HG03095 (cell line): ENCODE data around the gene ZNRF1.
A peak's percentile ranks its signal among the peaks of the same experiment; 100 is the strongest.
"Not testable (repeated sequence)": the region's sequence is repeated elsewhere in the genome, so short reads cannot be mapped to it uniquely, and the experiment has no call there.

Experiments used
- ATAC-seq: cut with Tn5 transposase; IDR thresholded peaks from one replicate; pipeline ENCODE4 v1.9.1; 2021; ENCODE audit warnings: moderate library complexity; ENCODE audit not compliant: unreplicated experiment

ZNRF1 gene

DNA sequence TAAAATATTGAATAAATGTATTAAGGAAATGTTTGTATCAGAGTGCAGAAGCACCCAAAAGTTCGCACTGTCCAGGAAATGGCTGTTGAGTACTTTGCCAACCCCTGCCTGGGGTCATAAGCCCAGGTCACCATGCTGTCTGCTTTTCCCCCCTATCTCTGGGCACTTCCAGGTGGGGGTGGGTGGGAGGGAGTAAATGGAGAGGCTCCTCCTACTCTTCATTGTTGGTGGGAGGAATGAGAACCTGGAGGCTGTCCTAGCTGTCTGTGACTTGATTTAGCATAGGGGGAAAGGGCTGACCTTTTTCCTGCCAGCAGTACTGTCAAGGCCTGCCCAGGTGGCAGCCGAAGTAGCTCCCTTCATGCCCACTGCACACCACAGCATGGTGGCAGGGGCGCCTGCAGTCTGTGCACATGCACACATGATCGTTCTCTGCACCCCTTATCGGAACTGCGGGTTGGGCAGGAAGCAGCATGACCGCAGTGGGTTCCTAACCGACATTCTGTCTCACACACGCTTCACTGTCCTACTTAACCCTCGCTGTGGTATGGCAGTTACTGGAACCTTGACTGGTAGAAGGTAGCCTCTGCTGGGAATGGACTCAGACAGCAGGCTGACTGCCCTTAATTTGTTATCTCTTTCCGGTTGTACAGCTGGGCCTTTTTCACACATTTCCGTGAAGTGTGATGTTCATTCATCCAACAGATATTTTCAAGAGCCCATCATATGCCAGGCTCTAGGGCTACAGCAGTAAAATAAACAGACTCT, 76.3 kb downstream of the ZNRF1 start:
- ATAC-seq: peak; percentile 94

- peak; percentile 17 for ATAC-seq
Measured at GRCh38 chr16:75075688-75076268, 77.0 kb downstream of the ZNRF1 start.

- ATAC-seq: no peak
Measured at GRCh38 chr16:75078886-75079285, 80.1 kb downstream of the ZNRF1 start.

- no peak for ATAC-seq
Measured at GRCh38 chr16:75079346-75079926, 80.6 kb downstream of the ZNRF1 start.

- no peak for ATAC-seq
Measured at GRCh38 chr16:75080205-75081029, 81.6 kb downstream of the ZNRF1 start.

- no peak for ATAC-seq
Measured at GRCh38 chr16:75081179-75081859, 82.5 kb downstream of the ZNRF1 start.

DNA sequence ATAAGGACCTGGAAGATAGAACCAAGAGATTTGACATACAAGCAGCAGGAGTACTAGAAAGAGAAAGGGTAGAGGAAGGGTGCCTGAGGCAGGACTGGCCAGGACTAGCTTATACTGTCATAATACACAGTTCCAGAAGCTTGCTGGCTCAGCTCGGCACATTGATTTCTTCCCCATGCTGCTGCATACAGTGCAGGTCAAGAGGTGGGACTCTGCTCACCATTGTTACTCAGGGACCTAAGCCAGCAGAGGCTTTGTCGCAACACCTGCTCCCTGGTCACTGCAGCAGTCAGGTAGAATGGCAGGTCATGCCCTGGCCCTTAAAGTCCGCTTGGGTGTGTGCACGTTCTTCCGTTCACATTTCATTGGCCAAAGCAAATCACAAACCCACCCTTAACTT, 85.0 kb downstream of the ZNRF1 start:
- ATAC-seq: no peak

GRCh38 chr16:75085556-75085955, 86.7 kb downstream of the ZNRF1 start:
- ATAC-seq: no peak

DNA sequence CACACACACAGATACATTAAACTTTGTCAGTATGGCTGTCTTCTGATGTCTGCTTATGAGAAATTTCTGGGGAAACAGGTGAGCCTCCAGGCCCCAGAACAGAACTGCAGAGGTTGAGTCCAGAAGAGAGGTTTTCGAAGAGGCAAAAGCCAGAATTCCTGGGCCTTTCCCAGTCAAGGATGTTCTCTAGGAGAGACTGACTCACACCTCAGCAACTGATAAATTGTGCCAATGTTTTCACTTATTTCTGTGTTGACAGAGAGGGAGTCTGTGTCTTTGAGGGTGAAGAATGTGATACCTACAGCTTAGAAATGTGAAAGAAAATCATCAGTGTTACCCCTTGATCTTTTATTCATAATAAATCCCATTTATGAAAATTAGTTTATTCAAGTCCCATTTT, 87.5 kb downstream of the ZNRF1 start:
- ATAC-seq: no peak

DNA sequence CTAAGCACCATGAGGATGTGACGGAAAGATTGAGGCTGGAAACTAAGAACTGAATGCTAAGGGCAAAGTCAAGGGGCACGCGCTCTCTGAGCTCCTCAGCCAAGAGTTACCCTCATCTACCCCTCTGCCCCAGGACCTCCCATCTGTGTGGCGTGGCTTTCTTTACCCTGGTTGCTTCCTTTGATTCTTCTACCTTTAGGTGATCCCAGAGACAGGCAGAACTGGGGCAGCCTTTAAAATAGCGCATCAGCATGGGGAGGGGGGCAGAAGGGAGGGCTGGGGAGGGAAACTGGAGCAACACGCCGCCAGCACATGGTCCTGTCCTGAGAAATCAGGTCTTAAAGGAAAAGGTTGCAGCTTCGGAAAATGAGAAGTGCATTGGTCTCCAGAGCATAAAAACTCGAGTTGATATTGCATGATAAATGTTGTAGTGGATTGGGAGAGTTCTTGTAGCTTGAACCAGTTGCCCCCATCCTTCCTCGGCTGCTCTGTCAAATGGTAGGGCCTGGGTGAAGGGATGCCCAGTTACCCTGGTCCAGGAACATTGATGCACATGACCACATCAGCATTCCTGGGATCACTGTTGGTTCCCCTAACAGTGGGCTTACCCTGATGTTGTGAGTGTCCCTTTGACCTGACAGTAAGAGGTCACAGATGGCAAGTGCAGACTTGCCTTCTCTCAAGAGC, 88.0 kb downstream of the ZNRF1 start:
- no peak for ATAC-seq

DNA sequence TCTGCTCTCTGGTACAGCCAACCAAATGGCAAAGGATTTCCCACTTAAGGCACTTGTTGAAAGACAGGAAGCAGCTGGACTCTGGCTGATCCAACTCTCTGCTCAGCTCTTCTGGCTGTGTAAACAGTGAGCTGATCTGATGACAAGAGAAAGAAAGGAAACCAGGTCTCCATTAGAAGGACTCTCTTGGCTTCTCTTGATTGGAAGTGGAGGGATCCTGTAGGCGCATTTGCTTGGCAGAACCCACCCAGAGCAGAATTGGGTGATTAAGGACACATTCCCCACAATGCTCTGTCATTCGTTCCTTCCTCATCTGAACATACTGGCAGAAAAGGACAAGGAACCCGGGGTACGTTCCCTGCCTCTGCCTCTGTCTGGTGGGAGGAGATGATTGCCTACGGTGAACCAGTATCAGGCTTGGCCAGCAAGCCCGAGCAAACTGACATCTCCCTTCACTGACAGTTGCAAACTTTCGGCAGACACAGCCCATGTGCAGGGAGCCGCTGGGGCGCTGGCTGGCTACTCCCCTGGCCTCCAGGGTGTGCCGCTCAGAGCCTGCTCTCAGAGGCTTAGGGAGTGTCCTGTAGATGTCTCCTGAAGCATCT, 88.7 kb downstream of the ZNRF1 start:
- ATAC-seq: no peak

GRCh38 chr16:75088216-75088615, 89.4 kb downstream of the ZNRF1 start:
- no peak for ATAC-seq

GRCh38 chr16:75088934-75089333, 90.1 kb downstream of the ZNRF1 start:
- no peak for ATAC-seq

DNA sequence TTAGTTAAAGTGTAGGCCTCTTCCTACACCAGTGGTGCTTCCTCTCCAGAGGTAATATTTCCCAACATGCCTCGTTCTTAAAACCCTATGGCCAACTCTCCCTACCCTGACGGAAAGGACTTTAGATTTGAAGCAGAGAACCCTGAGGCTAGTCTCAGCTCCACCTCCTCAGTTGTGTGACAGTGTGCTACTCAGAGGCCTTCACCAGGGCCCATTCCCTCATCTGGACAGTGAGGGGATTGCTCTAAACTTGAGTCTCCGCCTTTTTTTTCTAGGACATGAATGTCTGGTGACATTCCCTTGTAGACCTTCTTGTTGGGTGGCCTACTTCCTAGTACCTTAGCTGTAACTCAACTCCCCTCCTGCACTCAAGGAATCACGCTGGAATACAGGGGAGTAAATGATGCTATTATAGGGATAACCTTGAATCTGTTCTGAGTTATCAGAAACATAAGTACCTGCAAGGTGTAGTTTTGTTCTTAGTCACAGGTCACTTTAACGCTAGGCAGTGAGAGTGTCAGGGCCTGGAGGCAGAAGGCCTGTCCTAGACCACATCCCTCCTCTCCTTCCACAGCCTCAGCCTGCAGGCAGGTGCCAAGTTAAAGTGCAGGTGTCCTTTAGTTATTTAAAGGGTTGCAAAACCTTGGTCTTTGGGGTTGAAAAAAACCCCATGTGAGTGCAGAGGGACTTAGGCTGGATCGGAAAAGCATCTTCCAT, 90.8 kb downstream of the ZNRF1 start:
- ATAC-seq: no peak

GRCh38 chr16:75090899-75091298, 92.1 kb downstream of the ZNRF1 start:
- ATAC-seq: not testable (repeated sequence)

DNA sequence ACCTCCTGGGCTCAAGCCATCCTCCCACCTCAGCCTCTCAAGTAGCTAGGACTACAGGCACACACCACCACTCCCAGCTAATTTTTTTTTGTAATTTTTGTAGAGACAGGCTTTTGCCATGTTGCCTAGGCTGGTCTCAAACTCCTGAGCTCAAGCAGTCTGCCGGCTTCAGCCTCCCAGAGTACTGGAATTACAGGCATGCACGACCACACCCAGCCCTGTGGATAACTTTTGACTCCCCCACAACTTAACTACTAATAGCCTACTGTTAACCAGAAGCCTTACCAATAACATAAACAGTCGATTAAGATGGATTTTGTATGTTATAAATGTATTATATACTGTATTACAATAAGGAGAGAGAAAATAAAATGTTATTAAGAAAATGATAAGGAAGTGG, 92.8 kb downstream of the ZNRF1 start:
- ATAC-seq: not testable (repeated sequence)

GRCh38 chr16:75092777-75093176, 94.0 kb downstream of the ZNRF1 start:
- ATAC-seq: no peak

DNA sequence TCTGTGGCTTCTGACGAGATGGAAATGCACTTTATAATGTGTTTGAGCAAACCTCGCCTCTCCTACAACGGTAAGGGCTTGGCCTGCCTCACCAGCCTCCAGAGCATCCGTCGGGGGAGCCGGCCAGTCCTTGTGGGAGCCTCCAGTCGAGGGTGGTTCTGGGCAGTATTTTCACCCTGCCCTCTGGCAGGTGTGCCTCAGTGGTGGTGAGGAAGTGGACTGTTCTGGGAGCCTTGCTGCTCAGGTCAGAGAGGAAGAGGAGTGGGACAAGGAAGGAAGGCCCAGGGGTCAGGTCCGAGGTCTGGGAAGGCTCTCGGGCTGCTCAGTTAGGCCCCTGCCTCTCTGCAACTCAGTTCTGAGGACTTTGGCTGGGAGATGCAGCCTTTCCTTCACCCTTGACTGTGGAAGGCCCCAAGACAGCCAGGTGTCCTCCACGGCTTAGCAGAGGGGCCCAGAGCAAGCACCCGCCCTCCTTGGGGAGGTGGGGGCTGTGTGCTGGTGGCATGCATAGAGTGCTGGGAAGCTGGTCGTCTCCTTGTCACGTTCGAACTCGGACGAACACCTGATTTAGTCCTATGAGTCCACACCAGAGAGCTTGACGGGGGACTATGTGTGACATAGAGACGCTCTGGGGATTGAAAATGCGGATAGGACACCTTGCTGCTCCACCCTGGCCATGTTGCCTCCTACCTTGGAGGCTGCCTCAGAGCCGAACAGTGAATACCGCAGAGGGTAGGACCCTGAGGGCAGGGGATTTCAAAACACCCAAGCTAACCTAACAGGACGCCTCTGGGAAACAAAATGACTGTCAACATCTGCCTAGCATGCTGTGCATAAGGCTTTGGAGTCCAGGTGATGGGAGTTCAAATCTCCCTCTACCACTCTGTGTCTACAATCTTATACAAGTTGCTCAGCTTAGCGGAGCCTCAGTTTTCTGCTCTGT, 95.0 kb downstream of the ZNRF1 start:
- ATAC-seq: no peak
